Peyer's patch (tissue), 4 donors: Measurements from ENCODE around the gene REPIN1.

Source experiments
- CTCF ChIP-seq, 6 experiments: fragments of 450-650 bp in 4 of 6; fragments of 200-600 bp in 2 of 6; sonication (generic) in 1 of 6; IDR thresholded peaks; one replicate each; pipeline ENCODE4 v1.5.1; 2017 to 2019; ENCODE audit warnings: antibody characterized with exemption in 6 of 6, mild to moderate bottlenecking in 3 of 6, moderate library complexity in 1 of 6
- POLR2A ChIP-seq, 2 donors: fragments of 450-650 bp; IDR thresholded peaks; one replicate each; pipeline ENCODE4 v1.5.1; 2017; ENCODE audit warnings: antibody characterized with exemption in 2 of 2, mild to moderate bottlenecking in 2 of 2, moderate library complexity in 2 of 2

DNA sequence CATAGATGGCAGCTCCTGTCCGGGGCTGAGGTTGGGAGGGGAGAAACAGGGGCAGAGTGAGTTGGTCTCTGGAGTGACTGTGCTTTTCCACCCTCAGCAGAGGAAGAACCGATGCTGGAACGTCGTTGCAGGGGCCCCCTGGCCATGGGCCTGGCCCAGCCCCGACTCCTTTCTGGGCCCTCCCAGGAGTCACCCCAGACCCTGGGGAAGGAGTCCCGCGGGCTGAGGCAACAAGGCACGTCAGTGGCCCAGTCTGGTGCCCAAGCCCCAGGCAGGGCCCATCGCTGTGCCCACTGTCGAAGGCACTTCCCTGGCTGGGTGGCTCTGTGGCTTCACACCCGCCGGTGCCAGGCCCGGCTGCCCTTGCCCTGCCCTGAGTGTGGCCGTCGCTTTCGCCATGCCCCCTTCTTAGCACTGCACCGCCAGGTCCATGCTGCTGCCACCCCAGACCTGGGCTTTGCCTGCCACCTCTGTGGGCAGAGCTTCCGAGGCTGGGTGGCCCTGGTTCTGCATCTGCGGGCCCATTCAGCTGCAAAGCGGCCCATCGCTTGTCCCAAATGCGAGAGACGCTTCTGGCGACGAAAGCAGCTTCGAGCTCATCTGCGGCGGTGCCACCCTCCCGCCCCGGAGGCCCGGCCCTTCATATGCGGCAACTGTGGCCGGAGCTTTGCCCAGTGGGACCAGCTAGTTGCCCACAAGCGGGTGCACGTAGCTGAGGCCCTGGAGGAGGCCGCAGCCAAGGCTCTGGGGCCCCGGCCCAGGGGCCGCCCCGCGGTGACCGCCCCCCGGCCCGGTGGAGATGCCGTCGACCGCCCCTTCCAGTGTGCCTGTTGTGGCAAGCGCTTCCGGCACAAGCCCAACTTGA lies 2.7 kb downstream of the REPIN1 start:
- TF ChIP-seq POLR2A (IDR thresholded peaks at IDR 0.05) (no peak), CTCF (IDR thresholded peaks at IDR 0.05) (no peak)
